H1 (cell line): ENCODE results near the gene SF3B3. TPM values are rescaled to one million over a fixed set of nuclear protein-coding genes. Genes with fewer than 3 reads are reported as not detected.

Experiments
- CTCF ChIA-PET: fragments of 300-600 bp; sonication (Branson Sonifier 250); formaldehyde crosslinking; loops from one replicate; lab custom pipeline; 2021; ENCODE audit not compliant: partially characterized antibody; lab: Charles Lee
- POLR2A ChIA-PET: fragments of 300-600 bp; sonication (Branson Sonifier 250); formaldehyde crosslinking; loops from one replicate; lab custom pipeline; 2021; ENCODE audit warnings: inconsistent platforms; ENCODE audit not compliant: partially characterized antibody; lab: Charles Lee
- DNase-seq, 2 experiments: peaks; one replicate each; pipeline versions ENCODE4 v3.0.0 to v3.0.0-alpha.2; 2010 to 2022; ENCODE audit warnings: low spot score in 2 of 2, low read depth in 1 of 2, mixed read lengths in 1 of 2
- FAIRE-seq: peaks from 2 replicates; lab custom pipeline; 2011; peaks lifted over from hg19 to GRCh38; lab: Jason Lieb, UNC
- H2AFZ ChIP-seq: 2 replicates; pipeline ENCODE4 v1.8.1; 2012; ENCODE audit warnings: low read length, inconsistent platforms
- H2AK5ac ChIP-seq: 2 replicates; pipeline ENCODE4 v1.6.1; 2013; ENCODE audit warnings: low read depth, low read length
- H2BK120ac ChIP-seq: replicated peaks from 2 replicates; pipeline ENCODE3; 2013; ENCODE audit warnings: low read depth, low read length, inconsistent platforms
- H2BK12ac ChIP-seq: 2 replicates; pipeline ENCODE4 v1.6.1; 2013; ENCODE audit warnings: low read depth, low read length
- H2BK15ac ChIP-seq: 2 replicates; pipeline ENCODE4 v1.6.1; 2013; ENCODE audit warnings: low read length
- H2BK20ac ChIP-seq: 2 replicates; pipeline ENCODE4 v1.6.1; 2013; ENCODE audit warnings: low read length
- H2BK5ac ChIP-seq: 2 replicates; pipeline ENCODE4 v1.6.1; 2013; ENCODE audit warnings: low read depth, low read length
- H3K14ac ChIP-seq: 2 replicates; pipeline ENCODE4 v1.6.1; 2013; ENCODE audit warnings: inconsistent platforms; ENCODE audit not compliant: insufficient read length
- H3K18ac ChIP-seq: 2 replicates; pipeline ENCODE4 v1.6.1; 2013; ENCODE audit warnings: low read length; ENCODE audit errors: extremely low read depth
- H3K23ac ChIP-seq: 2 replicates; pipeline ENCODE4 v1.6.1; 2013; ENCODE audit warnings: inconsistent platforms; ENCODE audit not compliant: insufficient read length
- H3K23me2 ChIP-seq: 2 replicates; pipeline ENCODE4 v1.6.1; 2013; ENCODE audit warnings: low read depth, low read length
- H3K27ac ChIP-seq: 2 replicates; pipeline ENCODE4 v1.6.1; 2011; ENCODE audit warnings: low read depth, low read length, inconsistent platforms
- H3K27me3 ChIP-seq, 4 experiments: replicated peaks in 1 of 4; 1 replicate in 1 of 4; 2 replicates in 3 of 4; pipeline versions ENCODE4 v1.6.1 to v1.8.1; 2011 to 2013; ENCODE audit warnings: low read length in 3 of 4, mild to moderate bottlenecking in 3 of 4, inconsistent platforms in 2 of 4, mixed read lengths in 2 of 4, moderate library complexity in 1 of 4; ENCODE audit not compliant: control insufficient read depth in 3 of 4, insufficient read depth in 3 of 4; ENCODE audit errors: extremely low read depth in 1 of 4
- H3K36me3 ChIP-seq, 4 experiments: 2 replicates each; pipeline versions ENCODE4 v1.6.1 to v1.8.1; 2011 to 2013; ENCODE audit warnings: mild to moderate bottlenecking in 4 of 4, low read length in 3 of 4, moderate library complexity in 2 of 4, control low read depth in 1 of 4, inconsistent platforms in 1 of 4; ENCODE audit not compliant: insufficient read depth in 4 of 4, control insufficient read depth in 2 of 4
- H3K4ac ChIP-seq: replicated peaks from 2 replicates; pipeline ENCODE3; 2013; ENCODE audit warnings: low read length, low read depth, mixed read lengths, inconsistent platforms; ENCODE audit not compliant: insufficient read length
- H3K4me1 ChIP-seq, 4 experiments: replicated peaks in 1 of 4; 1 replicate in 1 of 4; 2 replicates in 3 of 4; pipeline versions ENCODE4 v1.6.1 to v1.8.1; 2011 to 2013; ENCODE audit warnings: low read length in 3 of 4, inconsistent platforms in 2 of 4, mixed read lengths in 1 of 4; ENCODE audit not compliant: insufficient read depth in 4 of 4, control insufficient read depth in 3 of 4
- H3K4me2 ChIP-seq, 2 experiments: 2 replicates each; pipeline versions ENCODE4 v1.6.1 to v1.8.1; 2011 to 2013; ENCODE audit warnings: low read depth in 2 of 2, low read length in 2 of 2, control low read depth in 1 of 2, inconsistent platforms in 1 of 2, mild to moderate bottlenecking in 1 of 2; ENCODE audit not compliant: insufficient read depth in 1 of 2
- H3K4me3 ChIP-seq, 4 experiments: fragments of 200-600, 300-600 bp in 1 of 4; sonication (generic), shearing (Covaris generic), sonication (Bioruptor Twin) in 1 of 4; 2 replicates each; pipeline versions ENCODE4 v1.5.1 to v1.8.1; 2011 to 2016; ENCODE audit warnings: low read length in 4 of 4, low read depth in 3 of 4, control low read depth in 2 of 4, inconsistent platforms in 2 of 4, mild to moderate bottlenecking in 2 of 4, mixed read lengths in 1 of 4, moderate library complexity in 1 of 4; ENCODE audit not compliant: insufficient read depth in 2 of 4; ENCODE audit errors: extremely low read depth in 1 of 4
- H3K56ac ChIP-seq: replicated peaks from 2 replicates; pipeline ENCODE3; 2013; ENCODE audit warnings: low read depth, mild to moderate bottlenecking, mixed read lengths, low read length, inconsistent platforms; ENCODE audit not compliant: insufficient read length
- H3K79me1 ChIP-seq: 2 replicates; pipeline ENCODE4 v1.6.1; 2013; ENCODE audit warnings: low read depth, low read length, control low read depth
- H3K79me2 ChIP-seq, 2 experiments: 2 replicates each; pipeline versions ENCODE4 v1.6.1 to v1.8.1; 2012 to 2013; ENCODE audit warnings: low read length in 2 of 2, mild to moderate bottlenecking in 2 of 2, inconsistent platforms in 1 of 2; ENCODE audit not compliant: insufficient read depth in 2 of 2, control insufficient read depth in 1 of 2
- H3K9ac ChIP-seq, 4 experiments: replicated peaks in 1 of 4; 1 replicate in 1 of 4; 2 replicates in 3 of 4; pipeline versions ENCODE4 v1.6.1 to v1.8.1; 2011 to 2013; ENCODE audit warnings: low read depth in 3 of 4, low read length in 3 of 4, control low read depth in 2 of 4, mild to moderate bottlenecking in 2 of 4, moderate library complexity in 2 of 4, inconsistent platforms in 1 of 4; ENCODE audit errors: extremely low read depth in 1 of 4
- H3K9me3 ChIP-seq, 2 experiments: 2 replicates each; pipeline versions ENCODE4 v1.6.1 to v1.8.1; 2012 to 2013; ENCODE audit warnings: mild to moderate bottlenecking in 2 of 2, moderate library complexity in 2 of 2, control low read depth in 1 of 2, inconsistent platforms in 1 of 2, low read depth in 1 of 2, low read length in 1 of 2, mixed read lengths in 1 of 2; ENCODE audit not compliant: insufficient read depth in 2 of 2
- H4K20me1 ChIP-seq, 2 experiments: replicated peaks in 1 of 2; 2 replicates each; pipeline versions ENCODE3 to v1.8.1; 2011 to 2013; ENCODE audit warnings: inconsistent platforms in 2 of 2, low read length in 2 of 2, mild to moderate bottlenecking in 1 of 2; ENCODE audit not compliant: insufficient read depth in 2 of 2, control insufficient read depth in 1 of 2
- H4K5ac ChIP-seq: 2 replicates; pipeline ENCODE4 v1.6.1; 2013; ENCODE audit warnings: low read length, low read depth, mixed read lengths, inconsistent platforms; ENCODE audit not compliant: insufficient read length
- H4K8ac ChIP-seq: 2 replicates; pipeline ENCODE4 v1.8.0; 2013; ENCODE audit warnings: mild to moderate bottlenecking, moderate library complexity, low read length, inconsistent platforms; ENCODE audit not compliant: insufficient read depth; ENCODE audit errors: extremely low read depth
- H4K91ac ChIP-seq: replicated peaks from 2 replicates; pipeline ENCODE3; 2013; ENCODE audit warnings: low read length, mixed read lengths, inconsistent platforms; ENCODE audit not compliant: insufficient read length
- EP300 ChIP-seq, 2 experiments: IDR thresholded peaks; 1 replicate in 1 of 2; 2 replicates in 1 of 2; pipeline ENCODE4 v1.6.1; 2011 to 2012; ENCODE audit warnings: low read depth in 2 of 2, low read length in 2 of 2, mild to moderate bottlenecking in 2 of 2, borderline replicate concordance in 1 of 2, inconsistent platforms in 1 of 2, moderate library complexity in 1 of 2
- POLR2A ChIP-seq, 2 experiments: IDR thresholded peaks; 1 replicate in 1 of 2; 2 replicates in 1 of 2; pipeline ENCODE4 v1.6.1; 2011; ENCODE audit warnings: low read depth in 2 of 2, low read length in 2 of 2, mild to moderate bottlenecking in 2 of 2; ENCODE audit errors: control extremely low read depth in 1 of 2
- SIRT6 ChIP-seq: IDR thresholded peaks from one replicate; pipeline ENCODE4 v1.7.1; 2012; ENCODE audit warnings: low read length, inconsistent platforms
- USF2 ChIP-seq: IDR thresholded peaks from 2 replicates; pipeline ENCODE4 v1.6.1; 2011; ENCODE audit warnings: low read length, improper control_type of control experiment
- WGBS, 2 experiments: shearing (Covaris generic) in 1 of 2; methylation state at CpG; one replicate each; pipeline versions ENCODE4 v1.1.6 to v1.1.7; 2013 to 2015; ENCODE audit warnings: low lambda C conversion rate in 2 of 2, mixed read lengths in 2 of 2, inconsistent platforms in 1 of 2, low coverage in 1 of 2, missing lambda C conversion rate in 1 of 2; ENCODE audit not compliant: insufficient replicate concordance in 2 of 2, insufficient coverage in 1 of 2, insufficient read length in 1 of 2; ENCODE audit errors: extremely low coverage in 1 of 2, missing lambda C conversion rate in 1 of 2; 5-methylcytosine and 5-hydroxymethylcytosine counted together
- polyA plus RNA-seq, 7 experiments: library from polyadenylated mRNA; depleted of rRNA in 3 of 7; stranded (reverse) in 5 of 7; unstranded in 2 of 7; fragments of >200 nt in 5 of 7; fragments of 200-250 nt in 2 of 7; gene quantifications; 1 replicate in 5 of 7; 2 replicates in 1 of 7; 4 replicates in 1 of 7; pipeline versions ENCODE4 v1.2.1 to v1.2.3, GENCODE V29; 2011 to 2013; ENCODE audit warnings: missing spikeins in 2 of 7, mixed read lengths in 2 of 7
- total RNA-seq: library from RNA; stranded (reverse); fragmentation: NEBNext Ultra II Directional; extraction: Animal tissue kit (Norgen Biotek cat#: 25700); gene quantifications from 2 replicates; pipeline ENCODE4 v1.2.1, GENCODE V29; 2021

The SF3B3 gene
- total and polyA plus RNA-seq, 2 of the 8 experiments (the other 6 are each of a cell fraction or from before 2014, with no cell fraction given), result 241 to 521 TPM

DNA sequence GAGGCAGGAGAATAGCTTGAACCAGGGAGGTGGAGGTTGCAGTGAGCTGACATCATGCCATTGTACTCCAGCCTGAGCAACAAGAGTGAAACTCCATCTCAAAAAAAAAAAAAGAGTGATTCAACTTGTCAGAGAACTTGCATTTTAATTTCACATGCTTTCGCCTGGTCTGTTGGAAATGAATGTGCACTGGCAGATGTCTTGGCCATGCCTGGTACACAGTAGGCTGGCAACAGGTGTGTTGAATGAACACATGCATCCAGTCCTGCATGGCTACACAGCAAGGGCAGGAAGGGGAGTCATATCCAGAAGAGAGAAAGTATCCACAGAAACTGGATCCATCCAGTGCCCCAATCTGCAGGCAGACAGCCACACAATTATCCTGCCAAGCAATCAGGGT, 11.8 kb upstream of the SF3B3 start:
- H3K9me3 ChIP-seq, result no peaks in the 10 kb centered on the region
- peaks cover 12 to 59% (median 27%) of the 10 kb centered on the region in 4 experiments; a peak in 7 of 8 replicates for H3K36me3 ChIP-seq
- no peaks in the 10 kb centered on the region for H3K27me3 ChIP-seq
- no peak overlapping the region for H2BK15ac ChIP-seq
- H3K79me1 ChIP-seq, result no peaks in the 10 kb centered on the region
- H4K20me1 ChIP-seq, result peaks cover 0 to 2% of the 10 kb centered on the region in 2 experiments
- H3K4me3 ChIP-seq, result no peak overlapping the region
- no peak for DNase-seq
- H2AK5ac ChIP-seq, result no peak overlapping the region
- no peak overlapping the region for H2BK5ac ChIP-seq
- H3K23ac ChIP-seq, result no peak overlapping the region
- H3K56ac ChIP-seq, result no peak overlapping the region
- no peaks in the 10 kb centered on the region for H3K23me2 ChIP-seq
- H4K8ac ChIP-seq, result no peak overlapping the region
- no peak overlapping the region for H3K9ac ChIP-seq
- H4K5ac ChIP-seq, result no peak overlapping the region
- no peak overlapping the region for H2AFZ ChIP-seq
- no peak overlapping the region for H2BK120ac ChIP-seq
- WGBS, 2 experiments, result 80% methylated on average over 1 of the region's 1 CpG; no CpG with 5 or more reads in 1 of the 2 experiments
- POLR2A ChIA-PET, result interaction anchor here (5.6 kb wide), 1 partner anchor 10 kb away, joined by 27 read pairs; the partner anchor contains the start of genes COG4 and SF3B3
- H3K4me2 ChIP-seq, result no peak overlapping the region
- FAIRE-seq, result no peak
- no peaks in the 10 kb centered on the region for H3K4me1 ChIP-seq
- no peak overlapping the region for H3K4ac ChIP-seq
- no peak overlapping the region for H2BK20ac ChIP-seq
- CTCF ChIA-PET, result no interaction called here
- no peak overlapping the region for H3K18ac ChIP-seq
- no peaks in the 10 kb centered on the region for H3K79me2 ChIP-seq
- H4K91ac ChIP-seq, result no peak overlapping the region
- no peak overlapping the region for H3K27ac ChIP-seq
- H2BK12ac ChIP-seq, result no peak overlapping the region
- H3K14ac ChIP-seq, result no peak overlapping the region
- no peak for TF ChIP-seq POLR2A (IDR thresholded peaks at IDR 0.05; ENCODE audit: control extremely low read depth in 1 of 2, low read depth in 2 of 2, low read length in 2 of 2)
- TF ChIP-seq SIRT6, result no peak
- no peak for TF ChIP-seq EP300 (IDR thresholded peaks at IDR 0.05; ENCODE audit: borderline replicate concordance in 1 of 2, low read depth in 2 of 2, low read length in 2 of 2)
- TF ChIP-seq USF2, result no peak
